Neuronal stem cell (in vitro differentiated cells): ENCODE data around the gene KLRF2.

ENCODE experiments used
- DNase-seq: peaks from one replicate; pipeline ENCODE4 v3.0.0-alpha.2; 2013; ENCODE audit warnings: low spot score
- H2AFZ ChIP-seq: one replicate; pipeline ENCODE4 v1.6.1; 2013; ENCODE audit warnings: mild to moderate bottlenecking, low read length, inconsistent platforms
- H2AK5ac ChIP-seq: 2 replicates; pipeline ENCODE4 v1.6.1; 2013; ENCODE audit warnings: low read depth, mild to moderate bottlenecking, inconsistent platforms, low read length, moderate library complexity, mixed read lengths
- H2BK120ac ChIP-seq: 2 replicates; pipeline ENCODE4 v1.6.1; 2013; ENCODE audit warnings: low read depth, mild to moderate bottlenecking, inconsistent platforms, low read length, moderate library complexity, mixed read lengths
- H2BK12ac ChIP-seq: one replicate; pipeline ENCODE4 v1.6.1; 2013; ENCODE audit warnings: low read length, inconsistent platforms
- H2BK15ac ChIP-seq: 2 replicates; pipeline ENCODE4 v1.6.1; 2013; ENCODE audit warnings: mild to moderate bottlenecking, low read length, inconsistent platforms, mixed read lengths
- H2BK5ac ChIP-seq: one replicate; pipeline ENCODE4 v1.6.1; 2013; ENCODE audit warnings: inconsistent platforms, mild to moderate bottlenecking, low read length, moderate library complexity
- H3K14ac ChIP-seq: one replicate; pipeline ENCODE4 v1.6.1; 2013; ENCODE audit warnings: low read length, inconsistent platforms
- H3K18ac ChIP-seq: 2 replicates; pipeline ENCODE4 v1.6.1; 2013; ENCODE audit warnings: low read length, inconsistent platforms
- H3K23ac ChIP-seq: 2 replicates; pipeline ENCODE4 v1.6.1; 2013; ENCODE audit warnings: low read depth, mild to moderate bottlenecking, mixed read lengths, low read length, inconsistent platforms; ENCODE audit not compliant: poor library complexity
- H3K27ac ChIP-seq: replicated peaks from 3 replicates; pipeline ENCODE4 v1.5.1; 2013; ENCODE audit warnings: low read length, inconsistent platforms
- H3K27me3 ChIP-seq, 3 experiments: 2 replicates each; pipeline ENCODE4 v1.6.1; 2013; ENCODE audit warnings: low read length in 3 of 3, mild to moderate bottlenecking in 2 of 3, inconsistent platforms in 1 of 3, low read depth in 1 of 3, mixed read lengths in 1 of 3, moderate library complexity in 1 of 3; ENCODE audit not compliant: control insufficient read depth in 3 of 3, insufficient read depth in 3 of 3
- H3K36me3 ChIP-seq, 2 donors: replicated peaks in 1 of 2; 2 replicates each; pipeline ENCODE4 v1.6.1; 2013; ENCODE audit warnings: low read length in 2 of 2; ENCODE audit not compliant: control insufficient read depth in 2 of 2, insufficient read depth in 2 of 2
- H3K4ac ChIP-seq: 2 replicates; pipeline ENCODE4 v1.6.1; 2013; ENCODE audit warnings: inconsistent platforms, mild to moderate bottlenecking, low read length, moderate library complexity
- H3K4me1 ChIP-seq, 2 donors: 1 replicate in 1 of 2; 2 replicates in 1 of 2; pipeline ENCODE4 v1.6.1; 2013; ENCODE audit warnings: low read length in 2 of 2, low read depth in 1 of 2; ENCODE audit not compliant: control insufficient read depth in 2 of 2, insufficient read depth in 1 of 2
- H3K4me2 ChIP-seq: one replicate; pipeline ENCODE4 v1.6.1; 2013; ENCODE audit warnings: mild to moderate bottlenecking, low read length, inconsistent platforms; ENCODE audit not compliant: insufficient read depth, poor library complexity, severe bottlenecking
- H3K4me3 ChIP-seq, 2 donors: 2 replicates each; pipeline ENCODE4 v1.5.1; 2013; ENCODE audit warnings: low read length in 2 of 2, mild to moderate bottlenecking in 2 of 2, inconsistent platforms in 1 of 2, moderate library complexity in 1 of 2
- H3K79me1 ChIP-seq: one replicate; pipeline ENCODE4 v1.6.1; 2013; ENCODE audit warnings: low read depth, mild to moderate bottlenecking, inconsistent platforms, low read length, moderate library complexity
- H3K9ac ChIP-seq: one replicate; pipeline ENCODE4 v1.6.1; 2013; ENCODE audit warnings: mild to moderate bottlenecking, low read depth, low read length, inconsistent platforms; ENCODE audit not compliant: poor library complexity
- H3K9me3 ChIP-seq, 2 donors: replicated peaks in 1 of 2; 2 replicates each; pipeline versions ENCODE3 to v1.6.1; 2013; ENCODE audit warnings: low read length in 2 of 2, mild to moderate bottlenecking in 2 of 2, inconsistent platforms in 1 of 2, low read depth in 1 of 2, mixed read lengths in 1 of 2, moderate library complexity in 1 of 2; ENCODE audit not compliant: control insufficient read depth in 2 of 2, insufficient read depth in 1 of 2
- H4K8ac ChIP-seq: one replicate; pipeline ENCODE4 v1.6.1; 2013; ENCODE audit warnings: low read depth, mild to moderate bottlenecking, inconsistent platforms, low read length, moderate library complexity
- H4K91ac ChIP-seq: one replicate; pipeline ENCODE4 v1.6.1; 2013; ENCODE audit warnings: low read length, low read depth, mild to moderate bottlenecking, inconsistent platforms; ENCODE audit not compliant: poor library complexity
- WGBS, 2 donors: extraction: QIAGEN DNeasy Blood & Tissue Kit; methylation state at CpG; one replicate each; pipeline ENCODE4 v1.1.7; 2013; ENCODE audit warnings: missing lambda C conversion rate in 2 of 2, mixed read lengths in 1 of 2; ENCODE audit not compliant: insufficient read length in 2 of 2, insufficient replicate concordance in 1 of 2; ENCODE audit errors: extremely low coverage in 2 of 2; 5-methylcytosine and 5-hydroxymethylcytosine counted together

The KLRF2 gene

DNA sequence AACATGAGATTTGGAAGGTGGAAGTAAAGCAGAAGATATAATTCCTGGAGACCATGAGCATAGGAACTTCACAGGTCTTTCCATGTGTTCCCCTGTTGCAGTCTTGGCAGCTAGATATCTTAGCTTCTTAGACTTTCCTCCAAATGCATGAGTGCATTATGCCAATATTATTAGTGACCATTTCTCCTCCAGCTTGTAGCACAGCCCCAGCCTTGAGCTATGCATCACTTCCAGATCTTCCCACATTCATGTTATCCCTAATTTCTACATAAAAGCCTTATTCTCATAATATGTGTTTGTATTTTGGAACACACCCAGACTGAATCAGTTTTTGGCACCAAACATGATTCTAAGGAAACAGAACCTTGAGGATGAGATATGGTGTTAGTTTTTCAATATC, 23.2 kb upstream of the KLRF2 start:
- H2BK12ac ChIP-seq, result no peak overlapping the region
- H3K4ac ChIP-seq, result no peak overlapping the region
- no peak overlapping the region for H3K4me2 ChIP-seq
- H3K18ac ChIP-seq, result no peak overlapping the region
- H3K9ac ChIP-seq, result no peak overlapping the region
- no peak overlapping the region for H3K4me3 ChIP-seq
- H3K27ac ChIP-seq, result no peak overlapping the region
- no peaks in the 10 kb centered on the region for H3K9me3 ChIP-seq
- no peak overlapping the region for H4K91ac ChIP-seq
- H4K8ac ChIP-seq, result no peak overlapping the region
- H3K27me3 ChIP-seq, result no peaks in the 10 kb centered on the region
- H3K79me1 ChIP-seq, result no peaks in the 10 kb centered on the region
- H2BK15ac ChIP-seq, result no peak overlapping the region
- no peak overlapping the region for H2BK5ac ChIP-seq
- H2AFZ ChIP-seq, result no peak overlapping the region
- no peak for DNase-seq
- no peak overlapping the region for H2BK120ac ChIP-seq
- H3K36me3 ChIP-seq, result no peaks in the 10 kb centered on the region
- H3K4me1 ChIP-seq, result no peaks in the 10 kb centered on the region
- H3K14ac ChIP-seq, result no peak overlapping the region
- no peak overlapping the region for H2AK5ac ChIP-seq
- H3K23ac ChIP-seq, result no peak overlapping the region

DNA sequence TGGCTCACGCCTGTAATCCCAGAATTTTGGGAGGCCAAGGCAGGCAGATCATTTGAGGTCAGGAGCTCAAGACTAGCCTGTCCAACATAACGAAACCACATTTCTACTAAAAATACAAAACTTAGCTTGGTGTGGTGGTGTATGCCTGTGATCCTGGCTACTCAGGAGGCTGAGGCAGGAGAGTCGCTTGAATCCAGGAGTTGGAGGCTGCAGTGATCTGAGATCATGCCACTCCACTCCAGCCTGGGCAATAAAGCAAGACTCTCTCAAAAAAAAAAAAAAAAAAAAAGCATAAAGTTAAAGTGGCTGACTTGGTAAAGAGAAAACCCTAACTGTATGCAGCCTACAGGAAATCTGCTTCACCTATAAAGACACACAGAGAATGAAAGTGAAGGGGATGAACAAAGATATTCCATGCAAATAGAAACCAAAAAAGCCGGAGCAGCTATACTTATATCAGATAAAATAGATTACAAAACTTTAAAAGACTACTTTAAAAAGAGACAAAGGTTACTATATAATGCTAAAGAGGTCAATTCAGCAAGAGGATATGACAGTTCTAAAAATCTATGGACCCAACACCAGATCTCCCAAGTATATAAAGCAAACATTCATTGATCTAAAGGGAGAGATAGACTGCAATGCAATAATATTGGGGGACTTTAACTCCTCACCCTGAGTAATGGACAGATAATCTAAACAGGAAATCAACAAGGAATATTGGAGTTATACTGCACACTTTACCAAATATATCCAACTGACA, 16.2 kb upstream of the KLRF2 start:
- Histone ChIP-seq H2AK5ac (no peak overlapping the region), H2BK5ac (no peak overlapping the region), H3K18ac (no peak overlapping the region), H3K4me1 (peaks cover 0 to 1% of the 10 kb centered on the region in 2 donors), H2BK12ac (no peak overlapping the region), H2BK120ac (no peak overlapping the region), H3K4me2 (no peak overlapping the region), H2AFZ (no peak overlapping the region), H3K14ac (no peak overlapping the region), H4K91ac (no peak overlapping the region), H3K9ac (no peak overlapping the region), H3K36me3 (no peaks in the 10 kb centered on the region), H3K4ac (no peak overlapping the region), H3K27me3 (no peaks in the 10 kb centered on the region), H3K9me3 (no peaks in the 10 kb centered on the region), H3K23ac (no peak overlapping the region), H3K4me3 (no peak overlapping the region), H3K27ac (no peak overlapping the region), H4K8ac (no peak overlapping the region), H3K79me1 (no peaks in the 10 kb centered on the region), H2BK15ac (no peak overlapping the region)
- no CpG with 5 or more reads among the region's 4 CpGs for WGBS, 2 donors
- no peak for DNase-seq

DNA sequence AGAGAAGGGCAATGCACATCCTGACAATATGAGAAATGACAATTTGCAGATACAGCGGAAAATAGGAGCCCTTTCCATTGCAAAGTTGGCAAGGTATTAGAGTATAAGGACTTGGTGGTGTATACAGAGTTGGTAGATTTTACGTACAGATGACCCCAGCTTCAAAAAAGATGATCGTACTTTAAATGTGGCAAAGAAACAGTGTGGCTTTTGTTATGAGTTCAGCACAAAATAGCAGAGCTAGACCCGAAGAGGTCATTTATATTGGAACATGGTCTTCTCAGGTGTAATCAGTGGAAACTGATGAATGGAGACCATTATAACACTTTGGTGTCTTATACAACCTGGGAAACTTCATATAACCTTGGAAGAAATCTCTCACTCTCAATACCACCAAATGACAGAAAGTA, 14.4 kb upstream of the KLRF2 start:
- Histone ChIP-seq H3K4ac (no peak overlapping the region), H3K9ac (no peak overlapping the region), H3K4me3 (no peak overlapping the region), H3K27me3 (no peaks in the 10 kb centered on the region), H2BK15ac (no peak overlapping the region), H3K18ac (no peak overlapping the region), H3K27ac (no peak overlapping the region), H3K23ac (no peak overlapping the region), H3K4me2 (no peak overlapping the region), H2AK5ac (no peak overlapping the region), H2BK12ac (no peak overlapping the region), H3K9me3 (no peaks in the 10 kb centered on the region), H4K91ac (no peak overlapping the region), H4K8ac (no peak overlapping the region), H2AFZ (no peak overlapping the region), H2BK120ac (no peak overlapping the region), H3K4me1 (peaks cover 0 to 1% of the 10 kb centered on the region in 2 donors), H3K14ac (no peak overlapping the region), H3K79me1 (no peaks in the 10 kb centered on the region), H2BK5ac (no peak overlapping the region), H3K36me3 (no peaks in the 10 kb centered on the region)
- no CpG with 5 or more reads among the region's 4 CpGs for WGBS, 2 donors
- DNase-seq, result no peak

DNA sequence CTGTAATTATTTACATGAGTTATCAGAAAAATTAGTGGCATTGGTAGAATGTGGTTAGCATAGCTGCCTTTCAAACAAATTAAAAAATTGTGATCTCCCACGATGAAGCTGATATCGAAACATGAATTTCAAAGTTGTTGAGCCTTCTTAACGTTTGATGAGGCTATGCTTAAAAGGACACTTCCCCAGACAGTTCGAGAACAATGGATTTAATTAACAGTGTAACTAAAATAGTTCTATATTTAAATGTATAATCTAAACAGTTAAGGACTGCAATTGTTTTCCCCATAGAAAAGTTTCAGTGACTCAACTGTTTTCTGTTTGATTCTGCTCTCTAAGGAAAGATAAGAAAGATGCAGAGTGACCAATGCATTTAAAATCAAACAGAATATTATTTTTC, 13.8 kb upstream of the KLRF2 start:
- Histone ChIP-seq H3K14ac (no peak overlapping the region), H2AFZ (no peak overlapping the region), H3K36me3 (no peaks in the 10 kb centered on the region), H3K4me2 (no peak overlapping the region), H2BK12ac (no peak overlapping the region), H3K27me3 (no peaks in the 10 kb centered on the region), H3K9me3 (no peaks in the 10 kb centered on the region), H2BK15ac (no peak overlapping the region), H3K79me1 (no peaks in the 10 kb centered on the region), H2BK5ac (no peak overlapping the region), H3K23ac (no peak overlapping the region), H3K4me3 (no peak overlapping the region), H2AK5ac (no peak overlapping the region), H3K4me1 (peaks cover 0 to 1% of the 10 kb centered on the region in 2 donors), H3K9ac (no peak overlapping the region), H3K27ac (no peak overlapping the region), H2BK120ac (no peak overlapping the region), H4K8ac (no peak overlapping the region), H4K91ac (no peak overlapping the region), H3K18ac (no peak overlapping the region), H3K4ac (no peak overlapping the region)
- no CpG with 5 or more reads among the region's 4 CpGs for WGBS, 2 donors
- DNase-seq, result no peak
